Muscle layer of colon (tissue), 2 donors: ENCODE measurements around the gene MEF2D.

Experiments
- H3K27ac ChIP-seq: one replicate; pipeline ENCODE4 v1.7.0; 2013; ENCODE audit warnings: low read depth, mild to moderate bottlenecking, low read length, moderate library complexity
- H3K27me3 ChIP-seq, 2 donors: one replicate each; pipeline ENCODE4 v1.7.0; 2013; ENCODE audit warnings: low read length in 2 of 2, mild to moderate bottlenecking in 2 of 2; ENCODE audit not compliant: insufficient read depth in 2 of 2, control insufficient read depth in 1 of 2
- H3K36me3 ChIP-seq: one replicate; pipeline ENCODE4 v1.7.0; 2013; ENCODE audit warnings: mild to moderate bottlenecking, low read length; ENCODE audit not compliant: insufficient read depth
- H3K4me1 ChIP-seq: one replicate; pipeline ENCODE4 v1.7.0; 2013; ENCODE audit warnings: mild to moderate bottlenecking, low read length; ENCODE audit not compliant: insufficient read depth
- H3K4me3 ChIP-seq, 2 donors: one replicate each; pipeline ENCODE4 v1.7.0; 2013; ENCODE audit warnings: low read length in 2 of 2, low read depth in 1 of 2, mild to moderate bottlenecking in 1 of 2, moderate library complexity in 1 of 2
- H3K9ac ChIP-seq: one replicate; pipeline ENCODE4 v1.7.0; 2013; ENCODE audit warnings: low read length
- H3K9me3 ChIP-seq: one replicate; pipeline ENCODE4 v1.7.0; 2013; ENCODE audit warnings: mild to moderate bottlenecking, low read length
- donor health status: abdominal sarcoma.
- donor health status: Adenocarcinoma of cecum.

The MEF2D gene

DNA sequence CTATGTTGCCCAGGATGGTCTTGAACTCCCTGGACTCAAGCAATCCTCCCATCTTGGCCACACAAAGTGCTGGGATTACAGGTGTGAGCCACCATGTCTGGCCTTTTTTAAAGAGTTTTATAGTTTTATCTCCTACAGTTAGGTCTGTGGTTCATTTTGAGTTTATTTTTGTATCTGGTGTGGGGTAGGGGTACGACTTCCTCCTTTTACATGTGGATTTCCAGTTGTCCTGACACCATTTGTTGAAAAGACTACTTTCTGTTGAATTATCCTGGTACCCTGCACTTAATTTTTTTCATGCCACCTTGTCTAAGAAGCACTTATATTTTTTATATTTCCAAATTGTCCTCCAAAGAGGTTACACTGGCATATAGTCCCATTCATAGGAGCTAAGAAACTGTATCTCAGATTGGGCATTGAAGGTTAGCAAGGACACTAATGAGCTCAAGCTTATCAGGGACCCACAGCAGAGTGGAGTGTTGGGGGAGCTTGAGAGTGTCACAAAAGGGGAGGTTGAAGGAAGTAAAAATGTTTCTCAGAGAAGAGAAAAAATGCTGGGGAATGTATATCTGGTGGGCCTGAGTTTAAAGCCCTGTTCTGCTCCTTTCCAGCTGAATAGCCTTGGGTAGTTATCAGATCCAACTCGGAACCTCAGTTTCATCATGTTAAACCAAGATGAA lies 23.4 kb upstream of the MEF2D start:
- Histone ChIP-seq H3K9me3 (no peaks in the 10 kb centered on the region), H3K27me3 (no peaks in the 10 kb centered on the region), H3K4me3 (no peak overlapping the region), H3K9ac (no peak overlapping the region), H3K27ac (no peak overlapping the region), H3K4me1 (no peaks in the 10 kb centered on the region), H3K36me3 (no peaks in the 10 kb centered on the region)

DNA sequence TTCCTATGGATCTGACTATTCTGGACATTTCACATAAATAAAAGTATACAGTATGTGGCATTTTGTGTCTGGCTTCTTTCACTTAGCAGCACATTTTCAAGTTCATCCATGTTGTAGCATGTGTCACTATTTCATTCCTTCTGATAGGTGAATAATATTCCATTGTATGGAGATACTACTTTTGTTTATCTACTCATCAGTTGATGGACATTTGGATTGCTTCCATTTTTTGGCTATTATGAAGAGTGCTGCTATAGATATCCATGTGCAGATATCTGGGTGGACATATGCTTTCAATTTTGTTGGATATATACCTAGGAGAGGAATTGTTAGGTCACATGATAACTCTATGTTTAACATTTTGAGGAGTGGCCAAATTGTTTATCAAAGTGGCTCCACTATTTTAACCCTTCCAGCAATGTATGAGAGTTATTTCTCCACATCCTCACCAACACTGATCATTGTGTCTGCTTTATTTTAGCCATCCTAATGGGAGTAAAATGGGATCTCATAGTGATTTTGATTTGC lies 21.9 kb upstream of the MEF2D start:
- Histone ChIP-seq H3K27ac (no peak overlapping the region), H3K36me3 (no peaks in the 10 kb centered on the region), H3K27me3 (no peaks in the 10 kb centered on the region), H3K4me3 (no peak overlapping the region), H3K9me3 (no peaks in the 10 kb centered on the region), H3K9ac (no peak overlapping the region), H3K4me1 (no peaks in the 10 kb centered on the region)

DNA sequence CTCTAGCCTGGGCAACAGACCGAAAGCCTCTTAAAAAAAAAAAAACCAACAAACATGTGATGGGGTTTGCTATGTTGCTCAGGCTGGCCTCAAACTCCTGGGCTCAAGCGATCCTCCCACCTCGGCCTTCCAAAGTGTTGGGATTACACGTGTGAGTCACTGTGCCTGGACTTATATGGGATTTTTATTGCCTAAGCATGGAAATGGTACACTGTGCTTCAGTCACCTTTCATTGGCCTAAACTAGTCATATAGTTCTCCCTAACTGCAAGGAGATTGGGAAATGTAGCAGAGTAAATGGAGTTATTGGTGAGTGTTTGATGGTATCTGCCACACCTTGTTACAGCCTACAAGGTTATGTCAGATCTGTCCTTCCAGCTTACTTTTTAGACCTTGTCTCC lies 17.2 kb upstream of the MEF2D start:
- Histone ChIP-seq H3K27ac (no peak overlapping the region), H3K4me1 (peaks cover 9% of the 10 kb centered on the region), H3K9me3 (no peaks in the 10 kb centered on the region), H3K9ac (no peak overlapping the region), H3K4me3 (no peak overlapping the region), H3K27me3 (no peaks in the 10 kb centered on the region), H3K36me3 (no peaks in the 10 kb centered on the region)

DNA sequence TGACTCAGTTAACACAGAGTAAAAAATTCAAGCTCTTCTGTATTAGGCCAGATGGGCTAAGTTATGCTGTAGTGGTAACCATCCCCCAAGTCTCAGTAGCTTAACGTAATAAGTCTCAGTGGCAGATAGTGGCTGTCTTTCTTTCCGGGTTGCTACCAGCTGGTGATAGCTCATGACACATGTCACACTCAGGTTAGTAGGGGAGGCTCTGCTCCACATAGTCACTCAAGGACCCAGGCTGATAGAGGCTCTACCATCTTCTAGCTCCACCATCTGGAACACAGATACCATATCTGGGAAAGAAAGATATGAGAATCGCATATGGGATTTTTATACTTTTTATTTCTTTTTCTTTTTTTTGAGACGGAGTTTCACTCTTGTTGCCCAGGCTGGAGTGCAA lies 16.2 kb upstream of the MEF2D start:
- Histone ChIP-seq H3K27me3 (no peaks in the 10 kb centered on the region), H3K4me3 (no peak overlapping the region), H3K9ac (no peak overlapping the region), H3K9me3 (no peaks in the 10 kb centered on the region), H3K4me1 (peaks cover 9% of the 10 kb centered on the region), H3K36me3 (no peaks in the 10 kb centered on the region), H3K27ac (no peak overlapping the region)

DNA sequence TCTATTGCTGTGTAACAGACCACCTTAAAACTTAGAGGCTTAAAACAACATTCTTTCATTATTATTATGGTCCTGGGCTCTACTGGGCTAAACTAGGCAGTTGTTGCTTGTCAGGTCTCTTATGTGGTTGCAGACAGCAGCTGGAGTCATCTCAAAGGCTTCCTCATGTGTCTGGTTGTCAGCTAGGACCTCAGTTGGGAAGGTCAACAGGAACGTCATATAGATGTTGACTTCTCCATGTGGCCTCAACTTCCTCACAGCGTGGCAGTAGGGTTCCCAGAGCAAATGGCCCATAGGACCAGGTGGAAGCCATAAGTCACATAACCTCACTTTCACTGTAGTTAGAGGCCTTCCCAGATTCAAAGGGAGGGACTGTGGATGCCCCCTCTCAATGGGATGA lies 15.4 kb upstream of the MEF2D start:
- H3K9me3 ChIP-seq = no peaks in the 10 kb centered on the region
- H3K4me1 ChIP-seq = peaks cover 13% of the 10 kb centered on the region
- H3K9ac ChIP-seq = no peak overlapping the region
- no peaks in the 10 kb centered on the region for H3K36me3 ChIP-seq
- H3K27ac ChIP-seq = no peak overlapping the region
- no peak overlapping the region for H3K4me3 ChIP-seq
- H3K27me3 ChIP-seq = no peaks in the 10 kb centered on the region

DNA sequence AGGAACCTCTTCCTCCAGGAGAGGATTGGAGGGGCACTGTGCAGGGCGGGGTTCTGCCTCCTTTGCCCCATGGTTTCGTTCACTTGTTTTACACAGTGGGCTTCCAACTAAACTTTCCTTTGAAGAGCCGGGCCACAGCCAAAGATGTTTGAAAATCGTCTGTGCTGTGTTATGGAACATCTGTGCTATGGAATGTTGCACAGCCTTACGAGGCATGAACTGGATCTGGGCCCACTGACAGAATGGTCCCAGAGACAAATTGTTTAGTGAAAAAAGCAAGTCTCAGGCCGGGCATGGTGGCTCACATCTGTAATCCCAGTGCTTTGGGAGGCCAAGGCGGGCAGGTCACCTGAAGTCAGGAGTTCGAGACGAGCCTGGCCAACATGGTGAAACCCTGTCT lies 12.6 kb upstream of the MEF2D start:
- Histone ChIP-seq H3K36me3 (no peaks in the 10 kb centered on the region), H3K27me3 (no peaks in the 10 kb centered on the region), H3K9me3 (no peaks in the 10 kb centered on the region), H3K4me1 (peaks cover 40% of the 10 kb centered on the region), H3K4me3 (no peak overlapping the region), H3K27ac (no peak overlapping the region), H3K9ac (no peak overlapping the region)

DNA sequence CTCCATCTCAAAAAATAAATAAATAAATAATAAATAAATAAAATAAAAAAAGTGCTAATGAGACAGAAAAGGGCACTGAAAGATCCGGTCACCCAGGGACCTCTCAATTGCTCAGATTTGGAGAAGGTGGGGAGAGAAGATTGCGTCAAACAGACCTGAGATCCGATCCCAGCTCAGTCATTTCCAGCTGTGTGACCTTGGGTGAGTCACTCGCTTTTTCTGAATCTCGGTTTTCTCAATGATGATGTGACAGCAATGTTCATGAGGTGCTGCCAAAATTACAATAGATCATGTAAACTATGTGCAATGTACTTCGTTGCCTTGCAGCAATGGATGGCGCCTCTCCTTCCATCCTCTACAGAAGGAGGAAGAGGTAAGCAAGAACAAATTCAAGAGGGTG lies 11.1 kb upstream of the MEF2D start:
- no peaks in the 10 kb centered on the region for H3K9me3 ChIP-seq
- H3K4me1 ChIP-seq = peaks cover 48% of the 10 kb centered on the region
- no peak overlapping the region for H3K9ac ChIP-seq
- no peak overlapping the region for H3K27ac ChIP-seq
- no peak overlapping the region for H3K4me3 ChIP-seq
- H3K36me3 ChIP-seq = no peaks in the 10 kb centered on the region
- no peaks in the 10 kb centered on the region for H3K27me3 ChIP-seq

DNA sequence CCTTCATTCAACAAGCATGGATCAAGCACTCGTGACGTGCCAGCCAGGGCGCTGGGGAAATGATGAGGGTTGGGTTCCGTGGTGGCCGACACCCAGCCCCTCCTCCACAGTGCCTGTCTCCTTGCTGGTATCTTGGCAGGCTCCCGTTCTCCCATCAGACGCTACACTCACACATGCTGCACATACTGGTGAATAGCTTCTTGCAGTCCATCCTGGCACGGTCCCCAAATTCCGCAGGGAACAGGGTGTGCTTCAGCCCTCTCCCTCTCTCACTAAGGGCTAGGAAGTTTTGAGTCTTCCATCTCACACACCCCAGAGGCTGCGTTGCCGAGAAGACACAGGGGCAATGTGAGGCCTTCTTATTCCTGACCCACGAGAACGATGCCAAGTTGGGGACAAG lies 10.1 kb upstream of the MEF2D start:
- H3K27ac ChIP-seq = peak overlapping the region; percentile 88
- peaks cover 48% of the 10 kb centered on the region for H3K4me1 ChIP-seq
- no peak overlapping the region for H3K4me3 ChIP-seq
- no peaks in the 10 kb centered on the region for H3K27me3 ChIP-seq
- no peak overlapping the region for H3K9ac ChIP-seq
- H3K9me3 ChIP-seq = no peaks in the 10 kb centered on the region
- no peaks in the 10 kb centered on the region for H3K36me3 ChIP-seq

DNA sequence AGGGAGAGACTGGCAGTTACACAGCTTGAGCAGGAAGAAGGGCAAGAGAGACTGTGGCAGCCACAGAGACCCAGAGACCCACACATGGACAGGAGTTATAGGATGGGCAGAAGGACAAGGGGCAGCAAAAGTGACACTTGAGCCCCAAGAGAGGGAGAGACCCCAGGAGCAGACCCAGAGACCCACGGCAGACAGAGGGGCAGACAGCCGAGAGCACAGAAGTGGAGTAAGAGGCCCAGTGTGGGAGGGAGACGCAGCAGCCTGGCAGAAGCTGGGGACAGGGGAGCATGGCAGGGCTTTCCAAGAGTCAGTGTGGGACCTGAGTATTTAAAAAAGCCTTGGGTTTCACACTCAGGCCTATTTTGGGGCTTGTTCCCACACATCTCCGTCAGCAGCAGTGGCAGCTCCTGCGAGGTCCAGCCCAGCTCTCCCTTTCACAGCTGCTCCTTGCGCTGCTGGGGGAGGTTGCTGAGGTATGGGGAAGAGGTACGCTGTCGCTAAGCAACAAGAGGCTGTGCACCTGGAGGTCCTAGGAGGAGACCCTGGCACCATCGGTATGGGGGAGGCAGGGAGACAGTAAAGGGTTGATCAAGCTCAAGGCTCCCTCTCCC lies 9.0 kb upstream of the MEF2D start:
- Histone ChIP-seq H3K27me3 (no peaks in the 10 kb centered on the region), H3K9ac (peak overlapping the region; percentile 63), H3K9me3 (no peaks in the 10 kb centered on the region), H3K4me3 (no peak overlapping the region), H3K4me1 (peaks cover 52% of the 10 kb centered on the region), H3K27ac (peak overlapping the region; percentile 88), H3K36me3 (no peaks in the 10 kb centered on the region)

DNA sequence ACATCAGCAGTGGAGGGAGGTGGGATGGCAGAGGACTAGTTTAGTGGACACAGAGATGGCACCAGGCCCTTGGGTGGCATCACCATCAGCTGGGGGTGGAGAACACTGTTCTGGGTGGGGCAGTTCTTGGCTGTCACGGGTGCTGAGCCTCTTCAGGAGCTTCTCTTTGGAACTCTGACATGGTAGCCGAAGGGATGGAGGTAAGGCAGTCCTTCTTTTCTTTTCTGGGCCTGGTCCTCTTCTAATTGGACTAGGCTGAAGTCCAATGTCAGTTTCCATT lies 8.3 kb upstream of the MEF2D start:
- no peaks in the 10 kb centered on the region for H3K27me3 ChIP-seq
- peaks cover 58% of the 10 kb centered on the region for H3K4me1 ChIP-seq
- H3K4me3 ChIP-seq = no peak overlapping the region
- peak overlapping the region; percentile 63 for H3K9ac ChIP-seq
- no peaks in the 10 kb centered on the region for H3K9me3 ChIP-seq
- H3K36me3 ChIP-seq = no peaks in the 10 kb centered on the region
- H3K27ac ChIP-seq = peak overlapping the region; percentile 88

DNA sequence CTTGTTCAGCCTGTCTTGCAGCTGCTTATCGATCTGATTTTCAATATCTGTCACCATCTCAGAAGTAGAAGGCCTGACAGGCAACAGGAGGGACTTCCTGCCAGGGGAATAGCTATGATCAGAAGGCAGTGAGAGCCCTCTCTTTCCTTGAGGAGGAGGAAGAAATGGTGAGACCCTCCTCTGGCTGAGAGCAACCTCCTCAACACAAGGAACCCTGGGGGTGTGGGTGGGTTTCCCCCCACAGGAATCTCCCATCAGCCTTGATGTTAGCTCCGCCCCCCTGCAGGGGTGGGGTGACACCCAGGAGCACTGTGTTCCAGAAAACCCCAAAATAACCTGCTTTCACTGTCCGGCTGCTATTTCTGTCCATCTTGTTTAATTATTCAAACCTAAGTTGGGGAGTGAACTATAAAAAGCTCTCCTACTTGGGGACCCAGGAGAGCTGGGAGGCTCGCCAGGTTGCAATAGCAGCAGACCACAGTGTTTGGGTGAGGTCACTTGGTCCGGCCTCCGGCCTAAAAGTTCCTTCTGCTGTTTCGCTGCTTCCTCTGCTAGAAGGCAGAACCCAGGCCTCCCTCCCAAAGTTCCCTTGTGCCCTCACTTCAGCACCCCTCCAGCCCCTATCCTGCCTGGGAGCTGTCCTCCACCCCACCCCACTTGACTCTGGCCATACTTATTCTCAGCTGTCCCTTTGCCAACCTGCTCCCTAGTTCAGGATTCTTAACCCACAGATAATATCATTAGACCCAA lies 7.8 kb upstream of the MEF2D start:
- no peaks in the 10 kb centered on the region for H3K36me3 ChIP-seq
- no peaks in the 10 kb centered on the region for H3K27me3 ChIP-seq
- H3K27ac ChIP-seq = peak overlapping the region; percentile 88
- H3K9ac ChIP-seq = peak overlapping the region; percentile 63
- peak overlapping the region in 1 of 2 donors; percentile 2 for H3K4me3 ChIP-seq
- no peaks in the 10 kb centered on the region for H3K9me3 ChIP-seq
- peaks cover 60% of the 10 kb centered on the region for H3K4me1 ChIP-seq
